GM12801 (cell line): ENCODE results near the gene INO80.

ENCODE experiments used
- TF ChIP-seq, protein P1 (sequence below): IDR thresholded peaks from one replicate; pipeline ENCODE4 v1.5.1; 2011; ENCODE audit warnings: control low read depth; ENCODE audit not compliant: insufficient read length; ENCODE audit errors: extremely low read depth

INO80 gene

DNA sequence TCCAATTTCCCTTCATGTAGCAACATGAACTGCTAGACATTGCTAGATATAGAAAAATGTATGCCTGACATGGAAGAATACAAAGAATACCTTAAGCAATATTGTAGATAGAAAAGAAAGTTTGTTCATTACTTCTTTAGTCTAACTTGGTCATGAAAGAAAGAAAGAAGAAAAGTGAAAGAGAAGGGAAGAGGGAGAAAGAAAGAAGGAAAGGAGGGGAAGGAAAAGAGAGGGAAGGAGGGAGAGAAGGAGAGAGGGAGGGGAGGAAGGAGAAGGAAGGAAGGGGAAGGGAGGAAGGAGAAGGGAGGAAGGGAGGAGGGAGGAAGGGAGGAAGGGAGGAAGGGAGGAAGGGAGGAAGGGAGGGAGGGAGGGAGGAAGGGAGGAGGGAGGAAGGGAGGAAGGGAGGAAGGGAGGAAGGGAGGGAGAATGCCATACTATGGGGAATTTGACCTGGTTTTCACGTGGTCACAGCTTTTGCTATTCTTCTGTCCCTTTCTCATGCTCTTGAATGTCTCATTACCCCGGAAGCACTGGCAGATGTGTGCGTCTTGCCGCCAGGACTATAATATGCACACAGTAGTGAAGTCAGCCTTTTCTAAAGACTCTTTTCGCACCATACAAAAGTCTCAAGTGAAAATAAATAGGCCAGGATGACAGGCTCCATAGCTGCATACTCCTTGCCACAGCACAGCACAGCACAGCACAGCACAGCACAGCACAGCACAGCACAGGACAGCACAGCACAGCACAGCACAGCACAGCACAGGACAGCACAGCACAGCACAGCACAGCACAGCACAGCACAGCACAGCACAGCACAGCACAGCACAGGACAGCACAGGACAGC lies 84.6 kb downstream of the INO80 start:
- TF ChIP-seq, protein P1, sequence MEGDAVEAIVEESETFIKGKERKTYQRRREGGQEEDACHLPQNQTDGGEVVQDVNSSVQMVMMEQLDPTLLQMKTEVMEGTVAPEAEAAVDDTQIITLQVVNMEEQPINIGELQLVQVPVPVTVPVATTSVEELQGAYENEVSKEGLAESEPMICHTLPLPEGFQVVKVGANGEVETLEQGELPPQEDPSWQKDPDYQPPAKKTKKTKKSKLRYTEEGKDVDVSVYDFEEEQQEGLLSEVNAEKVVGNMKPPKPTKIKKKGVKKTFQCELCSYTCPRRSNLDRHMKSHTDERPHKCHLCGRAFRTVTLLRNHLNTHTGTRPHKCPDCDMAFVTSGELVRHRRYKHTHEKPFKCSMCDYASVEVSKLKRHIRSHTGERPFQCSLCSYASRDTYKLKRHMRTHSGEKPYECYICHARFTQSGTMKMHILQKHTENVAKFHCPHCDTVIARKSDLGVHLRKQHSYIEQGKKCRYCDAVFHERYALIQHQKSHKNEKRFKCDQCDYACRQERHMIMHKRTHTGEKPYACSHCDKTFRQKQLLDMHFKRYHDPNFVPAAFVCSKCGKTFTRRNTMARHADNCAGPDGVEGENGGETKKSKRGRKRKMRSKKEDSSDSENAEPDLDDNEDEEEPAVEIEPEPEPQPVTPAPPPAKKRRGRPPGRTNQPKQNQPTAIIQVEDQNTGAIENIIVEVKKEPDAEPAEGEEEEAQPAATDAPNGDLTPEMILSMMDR = no peak

DNA sequence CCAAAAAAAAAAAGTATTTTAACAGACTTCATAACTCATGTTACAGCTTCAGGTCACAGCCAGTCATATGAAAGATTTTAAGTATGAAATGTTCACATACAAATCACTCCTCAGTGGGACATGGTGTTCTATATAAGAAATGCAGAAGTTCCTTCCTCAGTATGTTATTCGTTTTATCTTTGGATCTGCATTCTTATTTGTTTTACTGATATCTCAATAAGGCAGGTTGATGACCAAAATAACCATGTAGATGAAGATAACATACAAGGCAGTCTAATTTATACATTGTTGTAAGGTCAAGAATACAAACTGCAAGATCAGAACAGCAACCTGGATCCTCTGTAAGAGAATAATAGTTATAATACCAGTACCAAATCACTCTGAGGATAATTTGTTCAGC lies 87.2 kb downstream of the INO80 start:
- TF ChIP-seq, protein P1 = no peak

DNA sequence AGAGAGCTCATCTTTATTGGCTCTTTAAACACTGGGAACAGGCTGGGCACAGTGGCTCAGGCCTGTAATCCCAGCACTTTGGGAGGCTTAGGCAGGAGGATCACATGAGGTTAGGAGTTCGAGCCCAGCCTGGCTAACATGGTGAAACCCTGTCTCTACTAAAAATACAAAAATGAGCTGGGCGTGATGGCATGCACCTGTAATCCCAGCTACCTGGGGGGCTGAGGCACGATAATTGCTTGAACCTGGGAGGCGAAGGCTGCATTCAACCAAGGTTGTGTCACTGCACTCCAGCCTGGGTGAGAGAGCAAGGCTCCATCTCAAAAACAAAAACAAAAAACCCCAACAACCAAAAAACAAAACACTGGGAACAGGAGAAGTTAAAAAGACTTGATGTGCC lies 90.7 kb downstream of the INO80 start:
- TF ChIP-seq, protein P1 = no peak

DNA sequence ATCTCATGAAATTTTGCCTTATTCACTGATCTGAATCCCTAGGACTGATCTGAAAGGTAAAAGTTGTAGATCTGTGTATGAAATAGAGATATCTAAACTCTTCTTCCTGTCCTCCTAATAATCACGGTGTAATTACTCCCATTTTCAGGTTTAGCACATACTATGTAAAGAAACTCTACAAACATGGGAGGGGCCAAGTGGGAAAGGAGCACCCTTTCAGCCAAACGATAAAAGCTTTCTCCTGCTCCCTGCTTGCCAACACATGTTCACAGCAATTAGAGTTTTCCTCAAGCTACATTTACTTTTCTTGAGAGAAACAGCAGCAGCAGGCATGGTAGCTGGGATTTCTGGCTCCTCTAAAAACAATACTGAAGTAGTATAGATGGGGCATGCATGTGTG lies 91.2 kb downstream of the INO80 start:
- TF ChIP-seq, protein P1 = no peak

DNA sequence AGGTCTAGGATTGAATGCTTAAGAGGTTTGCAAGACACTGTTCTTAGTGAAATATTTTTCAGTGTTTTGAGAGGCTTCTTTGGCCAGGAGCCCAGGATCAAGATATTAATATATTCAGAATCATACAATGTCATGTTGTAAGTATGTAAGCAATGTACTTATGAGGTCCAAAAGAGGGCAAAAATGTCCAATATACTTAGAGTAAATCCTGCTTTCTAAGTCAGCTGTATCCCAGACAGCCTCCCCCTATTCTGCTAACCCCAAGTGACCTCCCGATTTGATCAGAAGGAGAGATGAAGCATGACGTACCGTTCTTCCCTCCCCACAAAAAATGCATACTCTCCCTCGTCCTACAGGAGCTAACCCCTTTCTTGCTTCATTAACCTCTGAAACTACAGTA lies 91.9 kb downstream of the INO80 start:
- TF ChIP-seq, protein P1 = no peak

DNA sequence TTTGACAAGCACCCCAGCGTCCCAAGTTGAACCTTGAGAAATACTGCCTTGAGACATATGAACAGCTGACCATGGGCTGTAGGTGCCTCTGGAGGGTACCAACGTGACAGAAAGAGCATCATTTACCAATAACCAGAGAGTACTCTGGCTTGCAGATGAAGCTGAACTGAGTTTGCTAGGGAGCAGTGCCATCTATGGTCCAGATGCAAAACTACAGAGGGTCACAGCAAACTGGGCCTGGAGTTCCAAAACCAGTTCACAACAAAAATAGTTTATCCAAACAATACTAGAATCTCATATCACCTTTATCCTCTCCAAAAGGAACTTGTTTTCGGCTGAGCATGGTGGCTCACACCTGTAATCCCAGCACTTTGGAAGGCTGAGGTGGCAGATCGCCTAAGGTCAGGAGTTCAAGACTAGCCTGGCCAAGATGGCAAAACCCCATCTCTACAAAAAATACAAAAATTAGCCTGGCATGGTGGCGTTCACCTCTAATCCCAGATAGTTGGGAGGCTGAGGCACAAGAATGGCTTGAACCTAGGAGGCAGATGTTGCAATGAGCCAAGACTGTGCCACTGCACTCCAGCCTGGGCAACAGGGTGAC lies 93.5 kb downstream of the INO80 start:
- TF ChIP-seq, protein P1 = no peak

DNA sequence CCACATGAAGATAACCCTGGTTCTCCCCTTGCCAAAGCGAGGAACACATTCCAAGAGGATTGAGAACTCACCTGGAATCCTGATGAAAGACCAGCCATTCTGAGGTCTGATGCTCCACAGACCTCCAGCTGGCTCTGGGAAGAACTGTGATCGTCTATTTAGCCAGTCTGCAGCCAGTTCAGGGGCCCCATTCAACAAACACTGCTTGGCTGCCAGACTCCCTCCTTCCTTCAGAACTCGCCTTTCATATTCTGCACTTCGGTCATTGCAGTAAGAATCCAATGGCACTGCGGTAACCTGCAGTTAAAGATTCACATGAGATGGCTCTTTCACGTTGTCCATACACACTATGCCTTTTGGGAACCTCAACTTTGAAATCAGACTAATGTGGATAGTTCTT lies 95.3 kb downstream of the INO80 start:
- TF ChIP-seq, protein P1 = no peak
